GM19043 (cell line): ENCODE data around the gene SMCO1.
"Not testable (repeated sequence)": the region's sequence is repeated elsewhere in the genome, so short reads cannot be mapped to it uniquely, and the experiment has no call there.

ENCODE experiments used
- ATAC-seq: cut with Tn5 transposase; IDR thresholded peaks from one replicate; pipeline ENCODE4 v1.9.1; 2021; ENCODE audit warnings: low read depth; ENCODE audit not compliant: unreplicated experiment

SMCO1 gene

GRCh38 chr3:196514913-196515621, at the start of gene SMCO1:
Gene SMCO1, minus strand, starts transcription at chr3:196515346. Its CDS starts 137 bp downstream, at chr3:196515209.
- no peak for ATAC-seq

DNA sequence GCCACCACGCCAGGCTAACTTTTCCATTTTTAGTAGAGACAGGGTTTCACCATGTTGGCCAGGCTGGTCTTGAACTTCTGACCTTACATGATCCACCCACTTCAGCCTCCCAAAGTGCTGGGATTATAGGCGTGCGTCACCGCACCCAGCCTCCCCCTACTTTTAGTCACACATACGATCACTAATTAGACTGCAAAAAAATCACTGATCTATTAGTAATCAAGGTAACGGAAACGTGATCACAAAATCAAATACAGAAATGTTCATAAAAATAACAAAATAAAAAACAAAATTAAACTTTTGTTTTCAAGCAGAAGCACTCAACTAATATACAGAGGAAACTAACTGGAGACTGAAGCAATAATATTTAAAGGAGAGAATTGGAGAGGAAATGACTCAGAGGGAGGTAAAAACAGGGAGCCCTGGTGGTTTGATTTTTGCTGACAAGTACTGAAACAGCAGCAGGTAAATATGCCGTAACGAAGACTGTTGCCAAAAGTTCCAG, 48.6 kb upstream of the SMCO1 start:
- ATAC-seq: no peak

DNA sequence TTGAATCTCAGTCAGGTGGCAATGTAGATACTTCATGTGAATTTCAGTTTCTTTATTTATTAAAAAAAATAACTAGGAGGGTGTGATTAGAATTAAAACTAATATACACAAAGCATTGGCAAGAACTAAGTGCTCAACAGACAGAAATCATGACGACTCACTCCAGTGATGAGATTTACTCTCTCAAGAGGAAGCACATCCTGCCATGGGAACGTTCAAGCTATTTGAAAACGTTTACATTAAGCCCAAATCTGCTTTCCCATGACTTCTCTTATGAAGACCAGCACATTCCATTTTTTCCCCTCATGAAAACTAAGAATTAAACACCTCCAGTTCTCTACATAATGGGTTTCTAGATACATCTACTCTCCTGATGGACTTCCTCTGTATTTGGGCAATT, 44.7 kb upstream of the SMCO1 start:
- ATAC-seq: no peak

- ATAC-seq: no peak
Measured at GRCh38 chr3:196558476-196558875, 43.3 kb upstream of the SMCO1 start.

DNA sequence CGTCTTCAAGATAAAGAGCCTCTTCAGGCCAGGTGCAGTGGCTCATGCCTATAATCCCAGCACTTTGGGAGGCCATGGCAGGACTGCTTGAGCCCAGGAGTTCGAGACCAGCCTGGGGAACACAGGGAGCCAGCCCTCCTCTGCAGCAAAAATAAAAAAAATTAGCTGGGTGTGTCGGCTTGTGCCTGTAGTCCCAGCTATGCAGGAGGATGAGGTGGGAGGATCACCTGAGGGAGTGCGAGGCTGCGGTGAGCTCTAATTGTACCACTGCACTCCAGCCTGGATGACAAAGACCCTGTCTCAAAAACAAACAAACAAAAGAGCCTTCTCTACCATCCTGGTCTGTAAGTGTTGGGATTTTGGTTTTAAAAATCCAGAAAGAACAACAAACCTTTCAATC, 42.1 kb upstream of the SMCO1 start:
- no peak for ATAC-seq

DNA sequence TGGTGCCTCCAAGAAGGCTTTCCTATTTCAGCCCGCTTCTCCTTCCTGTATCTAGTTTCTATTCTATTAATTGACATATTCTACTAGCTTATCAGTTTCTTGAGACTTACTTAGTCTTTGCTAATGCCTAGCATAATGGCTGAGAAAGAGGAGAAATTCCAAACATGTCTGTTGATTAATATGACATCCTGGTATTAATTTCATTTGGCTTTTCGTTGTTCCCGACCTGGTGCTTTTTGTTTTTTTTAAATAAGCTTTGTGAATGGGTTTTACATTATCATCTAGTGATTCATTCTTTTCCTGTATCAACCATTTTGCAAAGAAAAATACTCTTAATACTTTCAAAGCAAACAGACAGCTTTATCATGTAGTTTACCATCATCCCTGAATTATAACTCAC, 40.1 kb upstream of the SMCO1 start:
- no peak for ATAC-seq

DNA sequence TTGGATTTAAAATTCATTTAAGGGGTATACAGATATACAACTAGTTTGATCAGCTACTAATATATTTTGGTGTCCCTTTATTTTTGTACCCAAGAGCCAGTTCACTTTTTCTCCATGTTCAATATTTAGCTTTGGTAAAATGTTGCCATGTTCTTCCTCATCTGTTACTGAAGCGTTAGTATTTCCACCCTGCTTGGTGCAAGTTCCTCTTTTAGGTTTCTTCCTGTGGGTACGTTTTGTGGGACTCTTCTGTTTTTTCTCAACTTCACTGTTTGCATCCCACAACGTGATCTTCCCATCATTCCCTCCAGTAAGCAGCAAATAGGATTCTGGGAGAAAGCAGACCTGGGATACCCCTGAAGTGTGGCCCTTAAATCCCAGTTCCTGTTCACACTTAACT, 39.1 kb upstream of the SMCO1 start:
- ATAC-seq: no peak

- ATAC-seq: no peak
Measured at GRCh38 chr3:196553551-196553950, 38.4 kb upstream of the SMCO1 start.

GRCh38 chr3:196552253-196552652, 37.1 kb upstream of the SMCO1 start:
- ATAC-seq: no peak

GRCh38 chr3:196550172-196550571, 35.0 kb upstream of the SMCO1 start:
- not testable (repeated sequence) for ATAC-seq

DNA sequence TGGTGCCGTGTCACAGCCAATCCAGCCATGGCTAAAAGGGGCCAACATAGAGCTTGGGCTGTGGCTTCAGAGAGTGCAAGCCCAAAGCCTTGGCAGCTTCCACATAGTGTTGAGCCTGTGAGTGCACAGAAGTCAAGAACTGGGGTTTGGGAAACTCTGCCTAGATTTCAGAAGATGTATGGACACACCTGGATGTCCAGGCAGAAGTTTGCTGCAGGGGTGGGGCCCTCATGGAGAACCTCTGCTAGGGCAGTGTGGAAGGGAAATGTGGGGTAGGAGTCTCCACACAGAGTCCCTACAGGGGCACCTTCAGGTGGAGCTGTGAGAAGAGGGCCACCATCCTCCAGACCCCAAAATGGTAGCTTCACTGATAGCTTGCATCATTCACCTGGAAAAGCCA, 34.2 kb upstream of the SMCO1 start:
- not testable (repeated sequence) for ATAC-seq

DNA sequence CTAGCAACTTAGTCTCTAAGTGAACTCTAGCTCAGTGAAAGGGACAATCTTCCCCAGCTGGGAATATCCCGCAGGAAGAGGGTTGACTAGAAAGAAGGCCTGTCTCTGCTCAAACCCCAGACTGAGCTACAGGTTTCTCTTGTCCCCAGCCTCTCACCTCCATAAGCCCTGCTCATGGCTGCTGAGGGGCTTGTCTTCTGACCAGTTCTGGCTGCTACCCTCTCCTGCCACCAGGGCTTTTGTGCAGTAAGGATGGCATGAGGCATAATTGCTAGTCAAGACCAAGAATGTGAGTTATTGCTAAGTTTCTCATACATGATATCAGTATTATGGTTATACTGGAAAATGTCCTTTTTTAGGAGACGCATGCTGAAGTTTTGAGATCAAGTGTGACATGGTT, 31.9 kb upstream of the SMCO1 start:
- ATAC-seq: no peak

GRCh38 chr3:196546537-196546936, 31.4 kb upstream of the SMCO1 start:
- no peak for ATAC-seq

GRCh38 chr3:196544491-196544992, 29.4 kb upstream of the SMCO1 start:
- no peak for ATAC-seq

DNA sequence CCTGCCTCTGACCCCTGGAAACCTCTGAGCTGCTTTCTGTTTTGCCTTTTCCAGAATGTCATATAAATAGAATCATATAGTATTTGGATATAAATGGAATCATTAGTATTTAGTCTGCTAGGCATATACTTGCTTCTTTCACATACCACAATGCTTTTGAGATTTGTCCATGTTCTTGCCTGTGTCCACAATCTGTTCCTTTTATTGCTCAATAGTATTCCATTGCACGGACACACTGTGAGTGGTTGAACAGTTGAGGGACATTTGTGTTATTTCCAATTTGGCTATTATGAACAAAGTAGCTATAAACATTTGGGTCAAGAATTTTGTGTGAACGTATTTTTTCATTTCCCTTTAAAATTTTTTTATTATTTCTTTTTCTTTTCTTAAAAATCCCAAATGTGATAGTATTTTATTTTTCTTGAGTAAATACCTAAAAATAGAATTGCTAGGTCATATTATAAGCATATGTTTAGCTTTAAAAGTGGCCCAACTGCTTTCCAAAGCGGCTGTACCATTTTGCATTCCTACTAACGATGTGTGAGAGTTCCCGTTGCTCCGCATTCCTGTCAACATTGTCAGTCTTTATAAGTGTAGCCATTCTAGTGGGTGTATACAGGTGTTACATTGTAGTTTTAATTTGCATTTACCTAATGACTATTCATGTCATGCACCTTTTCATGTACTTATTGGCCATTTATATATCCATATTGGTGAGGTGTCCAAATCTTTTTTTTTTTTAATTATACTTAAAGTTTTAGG, 26.7 kb upstream of the SMCO1 start:
- no peak for ATAC-seq

DNA sequence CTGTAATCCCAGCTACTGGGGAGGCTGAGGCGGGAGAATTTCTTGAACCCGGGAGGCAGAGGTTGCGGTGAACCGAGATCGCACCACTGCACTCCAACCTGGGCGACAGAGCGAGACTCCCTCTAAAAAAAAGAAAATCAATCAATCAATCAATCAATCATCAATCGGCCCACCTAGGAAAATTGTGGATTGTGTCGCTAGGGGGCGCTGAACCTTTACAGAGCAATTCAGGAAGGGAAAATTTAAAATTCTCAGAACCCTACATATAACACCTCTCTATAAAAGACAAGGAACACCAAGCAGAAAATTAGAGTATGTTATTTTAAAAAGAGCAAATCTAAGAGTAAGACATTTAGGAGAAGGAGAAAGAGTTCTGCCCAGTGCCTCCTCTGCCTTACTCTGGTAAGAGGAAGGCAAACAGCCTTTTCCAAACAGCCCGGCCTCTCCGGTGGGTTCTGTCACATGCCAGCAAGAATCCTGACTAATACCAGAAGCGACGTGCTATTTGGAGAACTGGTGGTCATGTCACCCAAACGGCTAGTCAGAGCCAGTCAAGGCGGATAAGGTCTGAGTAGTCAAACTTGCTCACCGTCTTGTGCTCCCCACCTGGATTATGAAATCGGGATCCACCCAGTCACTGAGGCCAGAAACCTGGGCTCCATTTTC, 22.3 kb upstream of the SMCO1 start:
- ATAC-seq: no peak

GRCh38 chr3:196533260-196533681, 18.1 kb upstream of the SMCO1 start:
- ATAC-seq: no peak

- ATAC-seq: no peak
Measured at GRCh38 chr3:196531418-196531817, 16.3 kb upstream of the SMCO1 start.

DNA sequence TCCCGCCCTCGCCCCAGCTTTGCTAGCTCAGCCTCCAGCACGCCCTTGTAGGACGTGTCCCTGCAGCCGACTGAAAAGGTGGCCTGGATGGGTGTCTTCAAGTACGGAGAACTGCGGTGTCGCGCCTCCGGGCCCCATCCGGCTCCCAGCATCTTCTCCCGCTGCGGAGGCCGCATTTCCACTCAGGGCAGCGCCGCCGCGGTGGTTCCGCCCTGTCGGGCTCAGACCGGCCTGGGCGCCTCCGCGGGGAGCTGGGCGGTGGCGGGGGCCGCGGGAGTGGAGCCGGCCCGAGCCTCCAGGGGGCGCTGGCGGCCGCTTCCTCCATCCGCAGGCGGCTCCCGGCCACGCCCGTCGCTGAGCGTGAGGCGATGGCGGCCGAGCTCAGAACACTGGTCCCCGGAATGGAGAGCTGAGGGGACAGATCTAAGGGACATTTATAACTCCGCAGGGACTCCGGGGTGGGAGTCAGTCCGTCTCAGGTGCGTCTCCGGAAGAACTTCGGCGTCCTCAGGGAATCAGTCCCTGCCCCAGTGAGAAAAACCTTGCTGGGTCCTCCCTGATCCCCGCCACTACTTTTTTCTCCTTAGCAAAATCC, 13.6 kb upstream of the SMCO1 start:
- peak; percentile 76 for ATAC-seq

GRCh38 chr3:196525141-196525540, 10.0 kb upstream of the SMCO1 start:
- no peak for ATAC-seq

DNA sequence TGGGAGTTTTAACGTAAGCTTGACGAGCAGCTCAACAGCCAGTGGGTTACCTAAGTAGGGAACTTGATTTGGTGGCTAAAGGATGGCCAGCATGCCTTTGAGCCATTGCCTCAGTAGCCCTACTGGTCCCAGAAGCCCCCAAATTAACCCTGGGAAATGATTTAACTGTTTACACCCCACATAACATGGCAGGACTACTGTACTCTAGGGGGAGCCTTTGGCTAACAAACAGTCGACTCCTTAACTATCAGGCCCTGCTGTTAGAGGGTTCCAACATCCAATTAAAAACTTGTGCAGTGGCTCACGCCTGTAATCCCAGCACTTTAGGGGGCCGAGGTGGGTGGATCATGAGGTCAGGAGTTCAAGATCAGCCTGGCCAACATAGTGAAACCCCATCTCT, 9.4 kb upstream of the SMCO1 start:
- no peak for ATAC-seq
